Type B pancreatic cell (in vitro differentiated cells): Measurements from ENCODE around the gene ZNF491. TPM values are rescaled to one million over a fixed set of nuclear protein-coding genes. Genes with fewer than 3 reads are reported as not detected.

Source experiments
- DNase-seq: peaks from one replicate; pipeline ENCODE4 v3.0.0; 2021; ENCODE audit warnings: mixed read lengths; ENCODE audit not compliant: unreplicated experiment; ENCODE audit errors: extremely low spot score
- H3K27ac Mint-ChIP-seq: 2 replicates; pipeline ENCODE4 v1.8.0; 2021; ENCODE audit warnings: mild to moderate bottlenecking, mixed read lengths
- H3K27me3 Mint-ChIP-seq: 2 replicates; pipeline ENCODE4 v1.8.0; 2021; ENCODE audit warnings: mixed read lengths
- H3K36me3 Mint-ChIP-seq: 2 replicates; pipeline ENCODE4 v1.8.0; 2021; ENCODE audit warnings: mixed read lengths
- H3K4me1 Mint-ChIP-seq: one replicate; pipeline ENCODE4 v1.8.0; 2021; ENCODE audit warnings: mixed read lengths; ENCODE audit not compliant: unreplicated experiment
- H3K4me3 Mint-ChIP-seq: 2 replicates; pipeline ENCODE4 v1.8.0; 2021; ENCODE audit warnings: mild to moderate bottlenecking, mixed read lengths
- H3K9me3 Mint-ChIP-seq: 2 replicates; pipeline ENCODE4 v1.8.0; 2021; ENCODE audit warnings: mixed read lengths
- CTCF ChIP-seq: fragments of 200-600 bp; sonication (generic); conservative IDR thresholded peaks from 2 replicates; pipeline ENCODE4 v1.5.0; 2021; ENCODE audit warnings: antibody characterized with exemption, mild to moderate bottlenecking
- total RNA-seq: library from RNA; stranded (reverse); gene quantifications from 2 replicates; pipeline ENCODE4 v1.2.1, GENCODE V29; 2021; ENCODE audit warnings: low replicate concordance

ZNF491 gene
- total RNA-seq, 1 donor from 2014 or later: 8.8 TPM

DNA sequence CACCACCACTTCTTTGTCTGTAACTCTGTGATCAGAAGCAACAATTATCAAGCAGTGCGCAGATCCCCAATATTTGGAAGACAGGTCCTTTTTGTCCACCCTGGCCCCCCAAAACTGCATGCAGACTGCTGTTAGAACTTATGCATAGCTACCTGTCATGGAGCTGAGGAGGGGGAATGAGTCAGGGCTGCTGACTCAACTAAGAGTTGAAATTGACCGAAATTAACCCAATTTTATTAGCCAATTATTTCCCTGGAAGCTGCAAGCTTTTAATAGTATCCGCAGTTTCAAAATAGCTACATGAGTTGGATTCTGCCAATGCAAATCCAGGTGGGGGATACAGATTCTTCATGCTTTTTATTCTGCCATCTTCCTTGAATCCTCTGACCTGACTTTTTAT lies 14.0 kb upstream of the ZNF491 start:
- Mint-ChIP-seq H3K9me3 (peaks cover 27% of the 10 kb centered on the region), H3K27me3 (no peaks in the 10 kb centered on the region), H3K4me3 (no peak overlapping the region), H3K36me3 (peaks cover 40% of the 10 kb centered on the region), H3K27ac (no peak overlapping the region), H3K4me1 (no peaks in the 10 kb centered on the region)
- no peak for DNase-seq
- TF ChIP-seq CTCF: no peak

DNA sequence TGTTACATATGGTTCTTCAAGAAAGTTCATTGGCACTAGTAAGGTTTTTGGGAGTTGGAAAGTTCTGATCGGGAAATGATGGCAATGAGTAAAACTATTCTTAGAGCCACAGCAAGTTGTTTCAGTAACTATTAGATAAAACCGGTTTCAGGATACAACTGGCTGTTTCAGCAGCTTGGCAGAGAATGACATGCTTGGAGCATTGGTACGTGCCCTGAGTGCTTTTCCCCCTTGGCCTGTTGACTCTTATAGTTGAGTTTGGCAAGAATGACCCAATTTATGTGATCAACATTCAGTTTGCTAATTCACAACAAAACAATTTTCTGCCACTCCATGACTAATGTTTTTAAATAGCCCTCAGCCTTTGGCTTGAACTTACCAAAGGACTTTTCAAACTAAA lies 10.8 kb upstream of the ZNF491 start:
- H3K4me3 Mint-ChIP-seq: no peak overlapping the region

GRCh38 chr19:11792942-11793341 lies 5.4 kb upstream of the ZNF491 start:
- H3K4me3 Mint-ChIP-seq: no peak overlapping the region
- peaks cover 23% of the 10 kb centered on the region for H3K27me3 Mint-ChIP-seq
- TF ChIP-seq CTCF: no peak
- no peaks in the 10 kb centered on the region for H3K36me3 Mint-ChIP-seq
- DNase-seq: no peak
- H3K4me1 Mint-ChIP-seq: peaks cover 9% of the 10 kb centered on the region
- no peaks in the 10 kb centered on the region for H3K9me3 Mint-ChIP-seq
- no peak overlapping the region for H3K27ac Mint-ChIP-seq

More for the DNA sequence above, 10.8 kb upstream of the ZNF491 start:
- TF ChIP-seq CTCF: no peak
- Mint-ChIP-seq H3K36me3 (peaks cover 21% of the 10 kb centered on the region), H3K27ac (no peak overlapping the region), H3K4me1 (no peaks in the 10 kb centered on the region), H3K27me3 (no peaks in the 10 kb centered on the region), H3K9me3 (peaks cover 11% of the 10 kb centered on the region)
- DNase-seq: no peak

GRCh38 chr19:11797491-11797890 lies 832 bp upstream of the ZNF491 start:
- Mint-ChIP-seq H3K4me1 (peaks cover 15% of the 10 kb centered on the region), H3K27me3 (peaks cover 23% of the 10 kb centered on the region), H3K27ac (peak overlapping the region; percentile 90), H3K4me3 (peak overlapping the region; percentile 94), H3K36me3 (peaks cover 3% of the 10 kb centered on the region), H3K9me3 (peaks cover 3% of the 10 kb centered on the region)
- peak; percentile 78 for DNase-seq
- TF ChIP-seq CTCF: peak; percentile 92

DNA sequence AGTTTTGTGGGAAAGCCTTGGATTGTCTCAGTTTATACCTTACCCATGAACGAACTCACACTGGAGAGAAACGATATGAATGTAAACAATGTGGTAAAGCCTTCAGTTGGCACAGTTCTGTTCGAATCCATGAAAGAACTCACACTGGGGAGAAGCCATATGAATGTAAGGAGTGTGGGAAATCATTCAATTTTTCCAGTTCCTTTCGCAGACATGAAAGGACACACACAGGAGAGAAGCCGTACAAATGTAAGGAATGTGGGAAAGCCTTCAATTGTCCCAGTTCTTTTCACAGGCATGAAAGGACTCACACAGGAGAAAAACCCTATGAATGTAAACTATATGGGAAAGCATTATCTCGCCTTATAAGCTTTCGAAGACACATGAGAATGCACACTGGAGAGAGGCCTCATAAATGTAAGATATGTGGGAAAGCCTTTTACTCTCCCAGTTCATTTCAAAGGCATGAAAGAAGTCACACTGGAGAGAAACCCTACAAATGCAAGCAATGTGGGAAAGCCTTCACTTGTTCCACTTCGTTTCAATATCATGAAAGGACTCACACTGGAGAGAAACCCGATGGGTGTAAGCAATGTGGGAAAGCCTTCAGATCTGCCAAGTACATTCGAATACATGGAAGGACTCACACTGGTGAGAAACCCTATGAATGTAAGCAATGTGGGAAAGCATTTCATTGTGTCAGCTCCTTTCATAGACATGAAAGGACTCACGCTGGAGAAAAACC lies 8.2 kb downstream of the ZNF491 start:
- no peaks in the 10 kb centered on the region for H3K27me3 Mint-ChIP-seq
- H3K4me1 Mint-ChIP-seq: no peaks in the 10 kb centered on the region
- DNase-seq: no peak
- H3K4me3 Mint-ChIP-seq: no peak overlapping the region
- H3K9me3 Mint-ChIP-seq: peaks cover 25% of the 10 kb centered on the region
- no peak for TF ChIP-seq CTCF
- peaks cover 50% of the 10 kb centered on the region for H3K36me3 Mint-ChIP-seq
- no peak overlapping the region for H3K27ac Mint-ChIP-seq
